A549 (cell line): ENCODE data around the gene MB21D2.

ENCODE experiments used
- CBX8 ChIP-seq: fragments of 200-600 bp; sonication (generic); IDR thresholded peaks from 2 replicates; pipeline ENCODE4 v1.6.1; 2016
- CHD2 ChIP-seq: fragments of 150-350 bp; IDR thresholded peaks from 2 replicates; pipeline ENCODE4 v1.6.1; 2014; ENCODE audit warnings: low read length; ENCODE audit not compliant: partially characterized antibody
- EP300 ChIP-seq, 2 experiments: fragments of >200 bp; sonication (Bioruptor Twin); formaldehyde crosslinking; IDR thresholded peaks; 2 replicates in 1 of 2; 3 replicates in 1 of 2; pipeline ENCODE4 v1.6.1; 2016 to 2017
- MYC ChIP-seq: IDR thresholded peaks from 2 replicates; pipeline ENCODE4 v1.6.1; 2012; ENCODE audit warnings: mild to moderate bottlenecking, inconsistent platforms, low read length, improper control_type of control experiment, borderline replicate concordance
- PHF8 ChIP-seq: fragments of 200-600 bp; sonication (generic); IDR thresholded peaks from 2 replicates; pipeline ENCODE4 v1.6.1; 2016; ENCODE audit warnings: low read depth, mild to moderate bottlenecking, antibody characterized with exemption, moderate library complexity, borderline replicate concordance
- POLR2A ChIP-seq: IDR thresholded peaks from 2 replicates; pipeline ENCODE4 v1.6.1; 2012; ENCODE audit warnings: mild to moderate bottlenecking, low read length
- POLR2AphosphoS2 ChIP-seq: conservative IDR thresholded peaks from 2 replicates; pipeline ENCODE4 v1.6.1; 2012; ENCODE audit warnings: low read length, improper control_type of control experiment, inconsistent platforms
- RARB ChIP-seq: fragments of 250-450 bp; sonication (Bioruptor Pico); IDR thresholded peaks from 2 replicates; pipeline ENCODE4 v1.8.0; 2021; ENCODE audit warnings: mild to moderate bottlenecking, moderate library complexity
- RCOR1 ChIP-seq: fragments of 150-350 bp; IDR thresholded peaks from 2 replicates; pipeline ENCODE4 v1.6.1; 2014; ENCODE audit warnings: antibody characterized with exemption, low read length, low read depth
- REST ChIP-seq: fragments of 200-600 bp; sonication (generic); IDR thresholded peaks from 2 replicates; pipeline ENCODE4 v1.6.1; 2016; ENCODE audit warnings: antibody characterized with exemption, mild to moderate bottlenecking, moderate library complexity
- RFX5 ChIP-seq: fragments of 450-650 bp; IDR thresholded peaks from 2 replicates; pipeline ENCODE4 v1.7.1; 2014; ENCODE audit warnings: antibody characterized with exemption, mild to moderate bottlenecking, moderate library complexity
- TF ChIP-seq, protein P1 (sequence below): fragments of >200 bp; sonication (Bioruptor Twin); formaldehyde crosslinking; IDR thresholded peaks from 3 replicates; pipeline ENCODE4 v1.5.1; 2016
- TF ChIP-seq, protein P2 (sequence below): IDR thresholded peaks from 2 replicates; pipeline ENCODE4 v1.6.1; 2012

DNA sequence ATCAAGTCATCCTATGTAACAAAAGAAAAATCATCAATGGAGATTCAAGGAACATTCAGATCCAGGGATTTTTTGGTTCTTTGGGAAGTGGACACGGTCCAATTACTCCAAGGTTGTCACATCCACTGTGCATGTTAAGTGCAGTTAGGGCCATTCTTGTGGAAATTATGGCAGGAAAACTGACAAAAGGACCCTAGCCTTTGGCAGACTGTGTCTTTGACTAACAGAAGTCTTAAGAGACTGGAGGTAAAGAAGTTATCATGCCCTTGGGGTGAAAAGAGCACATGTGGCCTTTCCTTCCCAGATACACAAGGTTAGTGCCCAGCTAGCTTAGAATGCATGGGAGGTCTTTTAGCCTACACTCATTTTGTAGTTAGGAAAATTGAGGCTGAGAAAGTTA, 74.9 kb downstream of the MB21D2 start:
- TF ChIP-seq RCOR1 (no peak), POLR2A (no peak), POLR2AphosphoS2 (no peak), CHD2 (no peak), PHF8 (no peak), EP300 (IDR thresholded peaks at IDR 0.05) (no peak), REST (no peak), RFX5 (no peak), MYC (no peak), CBX8 (no peak), RARB (CRISPR knock-in tag) (no peak)
- TF ChIP-seq, protein P1, sequence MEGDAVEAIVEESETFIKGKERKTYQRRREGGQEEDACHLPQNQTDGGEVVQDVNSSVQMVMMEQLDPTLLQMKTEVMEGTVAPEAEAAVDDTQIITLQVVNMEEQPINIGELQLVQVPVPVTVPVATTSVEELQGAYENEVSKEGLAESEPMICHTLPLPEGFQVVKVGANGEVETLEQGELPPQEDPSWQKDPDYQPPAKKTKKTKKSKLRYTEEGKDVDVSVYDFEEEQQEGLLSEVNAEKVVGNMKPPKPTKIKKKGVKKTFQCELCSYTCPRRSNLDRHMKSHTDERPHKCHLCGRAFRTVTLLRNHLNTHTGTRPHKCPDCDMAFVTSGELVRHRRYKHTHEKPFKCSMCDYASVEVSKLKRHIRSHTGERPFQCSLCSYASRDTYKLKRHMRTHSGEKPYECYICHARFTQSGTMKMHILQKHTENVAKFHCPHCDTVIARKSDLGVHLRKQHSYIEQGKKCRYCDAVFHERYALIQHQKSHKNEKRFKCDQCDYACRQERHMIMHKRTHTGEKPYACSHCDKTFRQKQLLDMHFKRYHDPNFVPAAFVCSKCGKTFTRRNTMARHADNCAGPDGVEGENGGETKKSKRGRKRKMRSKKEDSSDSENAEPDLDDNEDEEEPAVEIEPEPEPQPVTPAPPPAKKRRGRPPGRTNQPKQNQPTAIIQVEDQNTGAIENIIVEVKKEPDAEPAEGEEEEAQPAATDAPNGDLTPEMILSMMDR, result no peak
- TF ChIP-seq, protein P2, sequence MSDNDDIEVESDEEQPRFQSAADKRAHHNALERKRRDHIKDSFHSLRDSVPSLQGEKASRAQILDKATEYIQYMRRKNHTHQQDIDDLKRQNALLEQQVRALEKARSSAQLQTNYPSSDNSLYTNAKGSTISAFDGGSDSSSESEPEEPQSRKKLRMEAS, result no peak
